OCI-LY7 (cell line): Measurements from ENCODE around the gene PDS5B.

Source experiments
- CTCF ChIP-seq: fragments of 200-600 bp; sonication (generic); conservative IDR thresholded peaks from 2 replicates; pipeline ENCODE4 v1.5.1; 2014; ENCODE audit warnings: mild to moderate bottlenecking, antibody characterized with exemption, low read length, moderate library complexity, mixed read lengths
- EZH2phosphoT487 ChIP-seq: fragments of 200-600 bp; sonication (generic); IDR thresholded peaks from 2 replicates; pipeline ENCODE4 v1.6.1; 2018; ENCODE audit warnings: low read depth, borderline replicate concordance, mild to moderate bottlenecking, mixed run types, antibody characterized with exemption, low read length, moderate library complexity, mixed read lengths

- TF ChIP-seq CTCF (no peak), EZH2phosphoT487 (no peak)
These were observed 73.5 kb downstream of the PDS5B start for GRCh38 chr13:32659736-32660135.
